IPS-NIHi7 (cell line): ENCODE results near the gene CRHR1.

Experiments used
- DNase-seq: peaks from one replicate; pipeline ENCODE4 v3.0.0; 2012; ENCODE audit warnings: mixed read lengths; ENCODE audit errors: extremely low spot score

CRHR1 gene

GRCh38 chr17:45789874-45790273, 5.8 kb downstream of the CRHR1 start:
- no peak for DNase-seq

- DNase-seq, result no peak
Observed at GRCh38 chr17:45790296-45790922, 6.3 kb downstream of the CRHR1 start.

GRCh38 chr17:45791041-45791582, 7.0 kb downstream of the CRHR1 start:
- DNase-seq, result no peak

GRCh38 chr17:45791935-45792334, 7.8 kb downstream of the CRHR1 start:
- no peak for DNase-seq

- no peak for DNase-seq
Observed at GRCh38 chr17:45792437-45792836, 8.3 kb downstream of the CRHR1 start.

- no peak for DNase-seq
Observed at GRCh38 chr17:45792995-45793755, 9.1 kb downstream of the CRHR1 start.

GRCh38 chr17:45793999-45794540, 9.9 kb downstream of the CRHR1 start:
- DNase-seq, result no peak

- DNase-seq, result peak; percentile 84
Observed at GRCh38 chr17:45794840-45795239, 10.7 kb downstream of the CRHR1 start.

- no peak for DNase-seq
Observed at GRCh38 chr17:45800816-45801215, 16.7 kb downstream of the CRHR1 start.

- DNase-seq, result no peak
Observed at GRCh38 chr17:45801421-45801820, 17.3 kb downstream of the CRHR1 start.

GRCh38 chr17:45808845-45809244, 24.7 kb downstream of the CRHR1 start:
- DNase-seq, result no peak

- DNase-seq, result no peak
Observed at GRCh38 chr17:45809499-45809898, 25.4 kb downstream of the CRHR1 start.

GRCh38 chr17:45812102-45812501, 28.0 kb downstream of the CRHR1 start:
- DNase-seq, result peak; percentile 40

GRCh38 chr17:45813048-45813725, 29.1 kb downstream of the CRHR1 start:
- peak; percentile 89 for DNase-seq

- no peak for DNase-seq
Observed at GRCh38 chr17:45814622-45815606, 30.8 kb downstream of the CRHR1 start.

GRCh38 chr17:45815752-45816151, 31.6 kb downstream of the CRHR1 start:
- no peak for DNase-seq

GRCh38 chr17:45818041-45818440, 33.9 kb downstream of the CRHR1 start:
- DNase-seq, result no peak

- DNase-seq, result no peak
Observed at GRCh38 chr17:45818699-45819098, 34.6 kb downstream of the CRHR1 start.

- DNase-seq, result no peak
Observed at GRCh38 chr17:45819632-45820031, 35.5 kb downstream of the CRHR1 start.

GRCh38 chr17:45820052-45820780, 36.1 kb downstream of the CRHR1 start:
- DNase-seq, result no peak
